Measurements from ENCODE around the gene SREBF2. TPM values are rescaled to one million over a fixed set of nuclear protein-coding genes. Genes with fewer than 3 reads are reported as not detected.

SREBF2 gene
- total and polyA plus RNA-seq, 10 of the 15 experiments (the other 5 are each of a cell fraction or from before 2014, with no cell fraction given): 2.4 to 177 (median 78.8) TPM

DNA sequence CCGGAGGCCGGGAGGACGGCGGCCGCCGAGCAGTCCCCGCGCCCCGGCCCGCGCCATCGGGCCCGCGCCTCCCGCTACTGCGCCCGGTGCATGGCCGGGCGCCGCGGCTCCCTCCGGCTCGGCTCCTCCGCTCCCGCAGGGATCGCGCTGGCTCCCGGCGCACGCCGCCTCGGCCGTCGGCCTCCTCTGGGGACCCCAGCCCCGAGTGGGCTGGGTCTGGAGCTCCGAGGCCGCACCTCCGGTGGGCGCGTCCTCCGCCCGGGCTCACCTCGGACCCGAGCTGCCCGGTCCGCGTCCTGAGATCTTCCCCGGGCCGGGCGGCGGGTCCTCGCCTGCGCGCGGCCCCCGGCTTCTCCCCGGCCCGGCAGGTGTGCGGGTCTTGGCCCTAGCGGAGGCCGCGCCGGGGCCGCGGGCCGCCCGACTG lies 81.7 kb downstream of the SREBF2 start (continued):
- TF ChIP-seq MTA3 (IDR thresholded peaks at IDR 0.05; ENCODE audit: borderline replicate concordance, low read length): no peak
- TF ChIP-seq, protein P1, sequence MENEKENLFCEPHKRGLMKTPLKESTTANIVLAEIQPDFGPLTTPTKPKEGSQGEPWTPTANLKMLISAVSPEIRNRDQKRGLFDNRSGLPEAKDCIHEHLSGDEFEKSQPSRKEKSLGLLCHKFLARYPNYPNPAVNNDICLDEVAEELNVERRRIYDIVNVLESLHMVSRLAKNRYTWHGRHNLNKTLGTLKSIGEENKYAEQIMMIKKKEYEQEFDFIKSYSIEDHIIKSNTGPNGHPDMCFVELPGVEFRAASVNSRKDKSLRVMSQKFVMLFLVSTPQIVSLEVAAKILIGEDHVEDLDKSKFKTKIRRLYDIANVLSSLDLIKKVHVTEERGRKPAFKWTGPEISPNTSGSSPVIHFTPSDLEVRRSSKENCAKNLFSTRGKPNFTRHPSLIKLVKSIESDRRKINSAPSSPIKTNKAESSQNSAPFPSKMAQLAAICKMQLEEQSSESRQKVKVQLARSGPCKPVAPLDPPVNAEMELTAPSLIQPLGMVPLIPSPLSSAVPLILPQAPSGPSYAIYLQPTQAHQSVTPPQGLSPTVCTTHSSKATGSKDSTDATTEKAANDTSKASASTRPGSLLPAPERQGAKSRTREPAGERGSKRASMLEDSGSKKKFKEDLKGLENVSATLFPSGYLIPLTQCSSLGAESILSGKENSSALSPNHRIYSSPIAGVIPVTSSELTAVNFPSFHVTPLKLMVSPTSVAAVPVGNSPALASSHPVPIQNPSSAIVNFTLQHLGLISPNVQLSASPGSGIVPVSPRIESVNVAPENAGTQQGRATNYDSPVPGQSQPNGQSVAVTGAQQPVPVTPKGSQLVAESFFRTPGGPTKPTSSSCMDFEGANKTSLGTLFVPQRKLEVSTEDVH (IDR thresholded peaks at IDR 0.05; ENCODE audit: low read depth, partially characterized antibody): no peak
- TF ChIP-seq IKZF1 (conservative IDR thresholded peaks at IDR 0.05): peak; percentile 60
- TF ChIP-seq, protein P2, sequence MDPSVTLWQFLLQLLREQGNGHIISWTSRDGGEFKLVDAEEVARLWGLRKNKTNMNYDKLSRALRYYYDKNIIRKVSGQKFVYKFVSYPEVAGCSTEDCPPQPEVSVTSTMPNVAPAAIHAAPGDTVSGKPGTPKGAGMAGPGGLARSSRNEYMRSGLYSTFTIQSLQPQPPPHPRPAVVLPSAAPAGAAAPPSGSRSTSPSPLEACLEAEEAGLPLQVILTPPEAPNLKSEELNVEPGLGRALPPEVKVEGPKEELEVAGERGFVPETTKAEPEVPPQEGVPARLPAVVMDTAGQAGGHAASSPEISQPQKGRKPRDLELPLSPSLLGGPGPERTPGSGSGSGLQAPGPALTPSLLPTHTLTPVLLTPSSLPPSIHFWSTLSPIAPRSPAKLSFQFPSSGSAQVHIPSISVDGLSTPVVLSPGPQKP (IDR thresholded peaks at IDR 0.05; ENCODE audit: low read depth, low read length): no peak
- TF ChIP-seq, protein P3, sequence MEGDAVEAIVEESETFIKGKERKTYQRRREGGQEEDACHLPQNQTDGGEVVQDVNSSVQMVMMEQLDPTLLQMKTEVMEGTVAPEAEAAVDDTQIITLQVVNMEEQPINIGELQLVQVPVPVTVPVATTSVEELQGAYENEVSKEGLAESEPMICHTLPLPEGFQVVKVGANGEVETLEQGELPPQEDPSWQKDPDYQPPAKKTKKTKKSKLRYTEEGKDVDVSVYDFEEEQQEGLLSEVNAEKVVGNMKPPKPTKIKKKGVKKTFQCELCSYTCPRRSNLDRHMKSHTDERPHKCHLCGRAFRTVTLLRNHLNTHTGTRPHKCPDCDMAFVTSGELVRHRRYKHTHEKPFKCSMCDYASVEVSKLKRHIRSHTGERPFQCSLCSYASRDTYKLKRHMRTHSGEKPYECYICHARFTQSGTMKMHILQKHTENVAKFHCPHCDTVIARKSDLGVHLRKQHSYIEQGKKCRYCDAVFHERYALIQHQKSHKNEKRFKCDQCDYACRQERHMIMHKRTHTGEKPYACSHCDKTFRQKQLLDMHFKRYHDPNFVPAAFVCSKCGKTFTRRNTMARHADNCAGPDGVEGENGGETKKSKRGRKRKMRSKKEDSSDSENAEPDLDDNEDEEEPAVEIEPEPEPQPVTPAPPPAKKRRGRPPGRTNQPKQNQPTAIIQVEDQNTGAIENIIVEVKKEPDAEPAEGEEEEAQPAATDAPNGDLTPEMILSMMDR (IDR thresholded peaks at IDR 0.05 in 2 of 3, conservative IDR thresholded peaks at IDR 0.05 in 1 of 3; ENCODE audit: control insufficient read depth in 2 of 3, extremely low read depth in 1 of 3, insufficient read depth in 1 of 3, low read depth in 3 of 3, low read length in 3 of 3): no peak
- TF ChIP-seq SUZ12 (IDR thresholded peaks at IDR 0.05; ENCODE audit: unreplicated experiment): peak; percentile 44
- TF ChIP-seq HDAC2 (IDR thresholded peaks at IDR 0.05): no peak
- TF ChIP-seq BHLHE40 (IDR thresholded peaks at IDR 0.05; ENCODE audit: borderline replicate concordance in 1 of 2, low read depth in 2 of 2, low read length in 1 of 2): no peak
- TF ChIP-seq ZNF217 (IDR thresholded peaks at IDR 0.05): no peak
- TF ChIP-seq NFXL1 (IDR thresholded peaks at IDR 0.05; ENCODE audit: borderline replicate concordance): no peak
- 0 out of 2 replicates have a peak, but pooled peaks have one; percentile 23 for TF ChIP-seq BACH1 (IDR thresholded peaks at IDR 0.05; ENCODE audit: borderline replicate concordance)
- TF ChIP-seq, protein P4, sequence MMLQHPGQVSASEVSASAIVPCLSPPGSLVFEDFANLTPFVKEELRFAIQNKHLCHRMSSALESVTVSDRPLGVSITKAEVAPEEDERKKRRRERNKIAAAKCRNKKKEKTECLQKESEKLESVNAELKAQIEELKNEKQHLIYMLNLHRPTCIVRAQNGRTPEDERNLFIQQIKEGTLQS (IDR thresholded peaks at IDR 0.05; ENCODE audit: borderline replicate concordance, extremely low read depth, low read depth, low read length): no peak
- TF ChIP-seq, protein P5, sequence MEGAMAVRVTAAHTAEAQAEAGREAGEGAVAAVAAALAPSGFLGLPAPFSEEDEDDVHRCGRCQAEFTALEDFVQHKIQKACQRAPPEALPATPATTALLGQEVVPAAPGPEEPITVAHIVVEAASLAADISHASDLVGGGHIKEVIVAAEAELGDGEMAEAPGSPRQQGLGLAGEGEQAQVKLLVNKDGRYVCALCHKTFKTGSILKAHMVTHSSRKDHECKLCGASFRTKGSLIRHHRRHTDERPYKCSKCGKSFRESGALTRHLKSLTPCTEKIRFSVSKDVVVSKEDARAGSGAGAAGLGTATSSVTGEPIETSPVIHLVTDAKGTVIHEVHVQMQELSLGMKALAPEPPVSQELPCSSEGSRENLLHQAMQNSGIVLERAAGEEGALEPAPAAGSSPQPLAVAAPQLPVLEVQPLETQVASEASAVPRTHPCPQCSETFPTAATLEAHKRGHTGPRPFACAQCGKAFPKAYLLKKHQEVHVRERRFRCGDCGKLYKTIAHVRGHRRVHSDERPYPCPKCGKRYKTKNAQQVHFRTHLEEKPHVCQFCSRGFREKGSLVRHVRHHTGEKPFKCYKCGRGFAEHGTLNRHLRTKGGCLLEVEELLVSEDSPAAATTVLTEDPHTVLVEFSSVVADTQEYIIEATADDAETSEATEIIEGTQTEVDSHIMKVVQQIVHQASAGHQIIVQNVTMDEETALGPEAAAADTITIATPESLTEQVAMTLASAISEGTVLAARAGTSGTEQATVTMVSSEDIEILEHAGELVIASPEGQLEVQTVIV (IDR thresholded peaks at IDR 0.05; ENCODE audit: borderline replicate concordance, partially characterized antibody): no peak
- peak; percentile 28; the same call in 1 of the 2 replicates for TF ChIP-seq GATAD2B (conservative IDR thresholded peaks at IDR 0.05; ENCODE audit: low read depth)
- no peak for TF ChIP-seq RCOR1 (conservative IDR thresholded peaks at IDR 0.05; ENCODE audit: low read depth, low read length)
- TF ChIP-seq SMAD5 (IDR thresholded peaks at IDR 0.05; ENCODE audit: low read depth): no peak
